Esophagus mucosa (tissue), 1 donor: ENCODE results near the gene IGSF9. TPM values are rescaled to one million over a fixed set of nuclear protein-coding genes. Genes with fewer than 3 reads are reported as not detected.

ENCODE experiments used
- ATAC-seq: fragments of 200-7000 bp; cut with Tn5 transposase; one replicate; pipeline ENCODE4 v1.9.1; 2020
- total RNA-seq: library from RNA; stranded (reverse); gene quantifications from one replicate; pipeline ENCODE4 v1.2.4, GENCODE V29; 2023
- donor health status: DM: yes; HTN: yes; CAD: no.

The IGSF9 gene, protein sequence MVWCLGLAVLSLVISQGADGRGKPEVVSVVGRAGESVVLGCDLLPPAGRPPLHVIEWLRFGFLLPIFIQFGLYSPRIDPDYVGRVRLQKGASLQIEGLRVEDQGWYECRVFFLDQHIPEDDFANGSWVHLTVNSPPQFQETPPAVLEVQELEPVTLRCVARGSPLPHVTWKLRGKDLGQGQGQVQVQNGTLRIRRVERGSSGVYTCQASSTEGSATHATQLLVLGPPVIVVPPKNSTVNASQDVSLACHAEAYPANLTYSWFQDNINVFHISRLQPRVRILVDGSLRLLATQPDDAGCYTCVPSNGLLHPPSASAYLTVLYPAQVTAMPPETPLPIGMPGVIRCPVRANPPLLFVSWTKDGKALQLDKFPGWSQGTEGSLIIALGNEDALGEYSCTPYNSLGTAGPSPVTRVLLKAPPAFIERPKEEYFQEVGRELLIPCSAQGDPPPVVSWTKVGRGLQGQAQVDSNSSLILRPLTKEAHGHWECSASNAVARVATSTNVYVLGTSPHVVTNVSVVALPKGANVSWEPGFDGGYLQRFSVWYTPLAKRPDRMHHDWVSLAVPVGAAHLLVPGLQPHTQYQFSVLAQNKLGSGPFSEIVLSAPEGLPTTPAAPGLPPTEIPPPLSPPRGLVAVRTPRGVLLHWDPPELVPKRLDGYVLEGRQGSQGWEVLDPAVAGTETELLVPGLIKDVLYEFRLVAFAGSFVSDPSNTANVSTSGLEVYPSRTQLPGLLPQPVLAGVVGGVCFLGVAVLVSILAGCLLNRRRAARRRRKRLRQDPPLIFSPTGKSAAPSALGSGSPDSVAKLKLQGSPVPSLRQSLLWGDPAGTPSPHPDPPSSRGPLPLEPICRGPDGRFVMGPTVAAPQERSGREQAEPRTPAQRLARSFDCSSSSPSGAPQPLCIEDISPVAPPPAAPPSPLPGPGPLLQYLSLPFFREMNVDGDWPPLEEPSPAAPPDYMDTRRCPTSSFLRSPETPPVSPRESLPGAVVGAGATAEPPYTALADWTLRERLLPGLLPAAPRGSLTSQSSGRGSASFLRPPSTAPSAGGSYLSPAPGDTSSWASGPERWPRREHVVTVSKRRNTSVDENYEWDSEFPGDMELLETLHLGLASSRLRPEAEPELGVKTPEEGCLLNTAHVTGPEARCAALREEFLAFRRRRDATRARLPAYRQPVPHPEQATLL
- 13.0 TPM for total RNA-seq

DNA sequence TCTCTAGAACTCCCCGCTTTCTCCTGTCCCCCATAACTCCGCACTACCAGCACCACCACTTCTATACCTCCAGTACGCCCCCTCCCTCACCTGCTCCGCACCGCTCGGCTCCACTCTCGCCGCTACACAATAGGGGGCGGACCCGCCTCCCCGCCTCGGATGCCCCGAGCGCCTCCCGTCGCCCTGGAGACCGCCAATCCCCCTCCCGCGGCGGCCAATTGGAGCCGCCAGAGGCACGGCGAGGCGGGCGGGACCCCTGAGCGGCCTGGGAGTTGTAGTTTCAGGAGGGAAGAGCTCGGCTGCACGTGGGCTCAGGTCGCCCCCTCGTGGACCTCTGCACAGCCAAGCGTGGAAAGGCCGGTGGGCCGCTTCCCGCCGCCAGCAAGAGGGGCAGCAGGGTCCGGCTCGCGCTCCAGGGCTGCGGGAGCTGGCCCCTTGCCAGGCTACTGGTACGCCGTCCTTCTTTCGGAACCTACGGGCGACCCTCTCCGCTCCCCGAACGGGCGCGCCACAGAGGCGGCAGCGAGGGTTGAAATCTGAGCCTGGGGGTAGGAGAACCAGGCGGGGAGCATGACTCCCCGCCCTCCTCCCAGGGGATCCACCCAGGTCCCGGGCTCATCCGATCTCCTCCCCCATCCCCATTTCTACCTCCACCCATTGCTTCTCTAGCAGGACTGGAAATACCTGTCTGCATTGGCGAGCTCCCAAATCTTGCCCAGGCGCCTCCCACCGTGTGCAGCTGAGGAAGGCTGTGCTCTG, at the start of gene IGSF9:
IGSF9 (minus strand) TSS at position 131 of the 759 bp plus-strand sequence. CDS start 2,159 bp downstream, outside the sequence.
- ATAC-seq: peak; percentile 95

DNA sequence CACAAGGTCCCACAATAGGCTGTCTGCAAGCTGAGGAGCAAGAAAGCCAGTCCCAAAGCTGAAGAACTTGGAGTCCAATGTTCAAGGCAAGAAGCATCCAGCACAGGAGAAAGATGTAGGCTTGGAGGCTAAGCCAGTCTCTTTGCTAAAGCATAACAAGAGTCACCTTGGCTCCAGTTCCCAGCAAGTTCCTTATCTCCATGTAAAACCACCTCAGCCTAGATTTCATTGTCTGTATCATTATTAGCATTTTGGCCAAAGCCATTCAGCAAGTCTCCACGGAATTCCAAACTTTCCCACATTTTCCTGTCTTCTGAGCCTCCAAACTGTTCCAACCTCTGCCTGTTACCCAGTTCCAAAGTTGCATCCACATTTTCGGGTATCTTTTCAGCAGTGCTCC, 49.5 kb upstream of the IGSF9 start:
- no peak for ATAC-seq

DNA sequence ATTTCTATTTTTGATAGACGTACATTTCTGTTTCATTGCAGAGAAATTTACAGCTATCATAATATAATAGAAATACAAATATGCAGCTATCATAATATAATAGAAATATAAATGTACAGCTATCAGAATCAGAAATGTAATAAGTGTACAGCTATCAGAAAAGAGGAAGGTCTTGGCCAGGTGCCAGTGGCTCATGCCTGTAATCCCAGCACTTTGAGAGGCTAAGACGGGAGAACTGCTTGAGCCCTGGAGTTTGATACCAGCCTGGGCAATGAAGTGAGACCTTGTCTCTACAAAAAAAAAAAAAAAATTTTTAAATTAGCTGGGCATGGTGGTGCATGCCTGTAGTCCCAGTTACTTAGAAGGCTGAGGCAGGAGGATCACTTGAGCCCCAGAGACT, 48.5 kb upstream of the IGSF9 start:
- no peak for ATAC-seq

DNA sequence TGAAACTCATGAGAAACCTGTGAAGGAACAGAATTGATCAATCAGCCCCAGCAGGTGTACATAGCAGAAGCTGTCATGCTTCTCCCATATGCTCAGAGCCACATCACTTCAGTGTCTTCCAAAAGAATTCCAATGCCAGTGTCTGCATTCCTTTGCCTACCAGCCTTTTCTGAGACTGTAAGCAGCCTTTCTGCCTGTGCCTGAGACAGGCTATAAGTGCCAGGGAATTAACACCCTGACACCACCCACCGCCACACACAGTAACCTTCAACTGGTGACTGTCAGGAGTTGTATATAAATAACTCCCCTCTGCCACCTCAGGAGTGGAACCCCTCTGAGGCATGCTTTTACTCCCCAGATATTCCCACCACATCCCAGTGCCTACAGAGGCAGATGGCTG, 46.7 kb upstream of the IGSF9 start:
- no peak for ATAC-seq

DNA sequence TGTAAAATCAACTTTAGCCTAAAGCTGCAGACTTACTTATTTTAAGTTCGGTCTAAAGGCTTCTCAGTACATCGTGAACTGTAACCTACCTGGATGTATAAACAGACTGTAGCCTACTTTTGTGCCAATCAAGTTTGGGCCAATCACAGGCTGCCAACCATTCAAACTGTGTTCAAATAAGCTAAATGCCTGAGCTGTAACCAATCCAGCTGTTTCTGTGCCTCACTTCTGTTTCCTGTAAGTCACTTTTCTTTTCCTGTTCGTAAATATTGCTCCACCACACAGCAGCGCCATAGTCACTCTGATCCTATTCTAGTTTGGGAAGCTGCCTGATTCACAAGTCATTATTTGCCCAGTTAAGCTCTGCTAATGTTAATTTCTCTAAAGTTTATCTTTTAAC, 46.1 kb upstream of the IGSF9 start:
- ATAC-seq: peak; percentile 94

DNA sequence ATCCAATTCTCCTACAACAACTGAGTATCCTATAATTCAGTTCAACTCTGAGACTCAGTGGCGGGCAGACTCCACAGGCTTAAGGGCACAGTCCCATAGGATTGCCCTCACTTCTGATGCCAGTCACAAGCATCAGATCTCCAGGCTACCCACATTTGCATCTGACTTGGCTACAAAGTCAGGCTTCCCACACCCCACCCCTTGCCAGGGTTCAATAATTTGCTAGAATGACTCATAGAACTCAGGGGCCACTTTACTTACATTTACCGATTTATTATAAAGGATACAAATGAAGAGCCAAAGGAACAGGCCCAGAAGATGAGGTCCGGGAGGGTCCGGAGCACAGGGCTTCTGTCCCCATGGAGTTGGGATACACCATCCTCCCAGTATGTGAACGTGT, 44.6 kb upstream of the IGSF9 start:
- no peak for ATAC-seq

DNA sequence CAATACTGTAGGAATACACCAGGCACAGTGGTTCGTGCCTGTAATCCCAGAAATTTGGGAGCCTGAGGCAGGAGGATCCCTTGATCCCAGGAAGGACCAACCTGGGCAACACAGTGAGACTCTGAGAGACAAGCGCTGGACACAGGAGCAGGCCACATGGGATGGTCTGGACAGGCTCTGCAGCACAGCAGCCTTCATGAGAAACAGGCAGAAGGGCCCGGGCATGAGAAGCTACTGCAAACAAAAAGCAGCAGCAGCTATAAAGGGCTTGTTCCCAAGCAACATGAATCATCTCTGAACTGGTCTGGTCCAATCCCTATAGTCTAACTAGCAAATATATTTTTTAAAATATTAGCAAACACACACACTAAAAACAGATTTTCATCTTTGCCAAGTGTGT, 44.2 kb upstream of the IGSF9 start:
- no peak for ATAC-seq

DNA sequence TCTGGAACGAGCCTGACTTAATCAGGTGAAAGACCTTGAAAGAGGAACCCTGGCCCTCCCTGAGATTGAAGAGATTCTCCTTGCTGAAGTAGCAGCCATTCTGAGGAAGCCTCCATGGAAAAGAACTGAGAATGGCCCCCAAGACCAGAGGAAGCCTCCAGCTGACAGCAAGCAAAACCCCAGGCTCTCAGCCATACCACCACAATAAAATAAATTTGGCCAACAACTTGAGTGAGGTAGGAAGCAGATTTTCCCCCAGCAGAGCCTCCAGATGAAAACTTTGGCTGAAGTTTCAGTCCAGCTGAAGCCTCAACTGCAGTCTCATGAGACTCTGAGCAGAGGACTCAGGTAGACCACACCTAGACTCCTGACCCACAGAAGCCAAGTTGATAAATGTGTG, 42.6 kb upstream of the IGSF9 start:
- no peak for ATAC-seq

DNA sequence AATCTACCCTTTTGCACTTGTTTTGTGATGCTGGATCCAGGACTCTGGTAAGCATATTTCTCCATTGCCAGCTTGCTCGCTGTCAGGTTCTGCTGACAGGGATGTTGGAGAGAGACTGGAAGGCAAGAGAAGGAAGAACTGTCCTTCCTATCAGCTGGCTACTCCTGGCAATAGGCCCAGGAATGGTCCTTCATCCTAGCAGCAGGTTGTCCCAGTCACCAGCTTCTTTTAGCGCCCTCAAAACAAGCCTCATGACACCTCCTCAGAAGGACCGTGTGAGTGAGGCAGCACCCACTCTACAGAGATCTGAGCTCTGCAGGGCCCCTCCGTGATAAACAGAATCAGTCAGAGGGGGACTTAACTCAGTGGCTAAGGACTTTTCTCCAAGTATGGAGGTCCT, 41.8 kb upstream of the IGSF9 start:
- no peak for ATAC-seq

DNA sequence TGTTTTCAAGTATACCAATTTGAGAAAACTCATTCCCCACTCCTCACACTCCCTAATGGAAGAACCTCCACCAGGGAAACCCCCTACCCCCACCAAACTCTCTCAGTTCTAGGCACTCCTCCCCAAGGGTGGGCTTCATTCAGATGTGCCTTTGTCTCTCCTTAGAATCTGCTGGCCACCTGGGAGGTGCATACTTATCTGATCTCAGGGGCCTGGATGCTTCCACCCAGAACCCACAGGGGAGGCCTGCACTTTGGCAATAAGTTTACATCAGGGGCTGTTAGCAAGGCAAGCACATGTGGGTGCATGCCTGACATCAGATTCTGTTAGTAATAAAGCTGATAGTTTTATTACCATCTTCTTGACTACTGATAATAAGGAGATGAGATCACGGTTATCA, 41.1 kb upstream of the IGSF9 start:
- no peak for ATAC-seq

DNA sequence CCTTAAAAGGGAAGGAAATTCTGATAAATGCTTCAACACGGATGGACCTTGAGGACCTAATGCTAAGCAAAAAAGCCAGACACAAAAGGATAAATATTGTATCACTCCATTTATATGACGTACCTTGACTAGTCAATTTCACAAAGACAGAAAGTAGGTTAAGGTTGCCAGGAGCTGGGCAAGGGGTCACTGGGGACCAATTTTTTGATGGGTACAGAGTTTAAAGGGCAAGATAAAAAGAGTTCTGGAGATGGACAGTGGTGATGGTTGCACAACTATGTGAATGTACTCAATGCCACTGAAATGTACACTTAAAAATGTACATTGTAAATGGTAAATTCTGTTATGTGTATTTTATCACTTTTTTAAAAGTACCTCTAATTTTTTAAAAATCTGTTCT, 40.7 kb upstream of the IGSF9 start:
- ATAC-seq: no peak

DNA sequence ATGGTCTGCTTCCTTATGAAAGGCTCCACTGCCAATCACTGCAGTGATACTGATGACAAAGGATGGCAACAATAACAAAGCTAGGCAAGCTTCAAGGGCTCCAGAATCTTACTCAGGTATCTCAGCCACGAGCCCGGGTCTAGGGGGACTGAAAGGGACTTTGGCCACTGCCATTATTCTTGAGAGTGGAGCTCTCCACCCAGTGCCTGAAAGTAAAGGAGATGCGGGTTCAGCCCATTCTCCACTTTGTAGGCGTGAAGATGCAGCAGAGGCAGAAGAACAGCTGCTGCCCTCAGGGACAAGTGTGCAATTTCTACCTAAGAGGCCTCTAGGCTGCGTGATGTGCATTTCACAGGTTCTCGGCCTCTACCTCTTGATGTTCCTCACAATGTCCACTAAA, 40.1 kb upstream of the IGSF9 start:
- no peak for ATAC-seq

DNA sequence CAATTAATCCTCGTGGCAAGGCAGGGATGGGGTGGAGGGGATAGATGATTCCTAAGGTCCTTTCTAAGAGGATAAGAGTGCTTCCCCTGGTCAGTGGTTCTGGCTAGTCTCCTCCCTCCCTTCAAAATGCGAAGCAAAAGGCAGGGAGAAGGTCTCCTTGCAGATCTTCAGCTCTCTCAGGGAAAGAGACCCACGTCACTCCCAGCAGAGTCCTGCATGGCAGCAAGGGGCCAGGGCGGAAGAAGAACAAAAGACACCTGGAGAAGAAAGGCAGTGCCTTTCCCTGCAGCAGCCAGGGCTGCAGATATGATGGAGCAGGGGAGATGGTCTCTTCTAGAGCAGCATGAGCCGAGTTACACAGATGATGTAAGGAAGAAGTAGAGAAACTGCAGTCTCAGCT, 38.3 kb upstream of the IGSF9 start:
- no peak for ATAC-seq

DNA sequence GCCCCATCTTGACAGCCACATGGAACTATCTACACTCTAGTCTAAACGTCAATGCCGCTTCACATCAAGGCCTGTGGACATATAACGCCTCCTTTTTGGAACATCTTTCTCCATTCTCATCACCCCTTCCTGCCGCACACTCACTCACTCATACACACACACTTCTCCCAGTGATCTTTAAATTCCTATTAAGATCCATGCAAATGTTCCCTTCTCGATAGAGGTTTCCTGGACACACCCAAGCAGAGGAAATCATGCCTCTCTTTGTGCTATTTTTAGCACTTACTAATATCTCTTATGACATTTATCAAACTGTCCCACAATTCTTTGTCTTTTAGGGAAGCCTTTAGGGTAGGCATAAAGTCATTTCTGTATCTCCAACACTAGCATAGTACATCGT, 36.9 kb upstream of the IGSF9 start:
- ATAC-seq: no peak

DNA sequence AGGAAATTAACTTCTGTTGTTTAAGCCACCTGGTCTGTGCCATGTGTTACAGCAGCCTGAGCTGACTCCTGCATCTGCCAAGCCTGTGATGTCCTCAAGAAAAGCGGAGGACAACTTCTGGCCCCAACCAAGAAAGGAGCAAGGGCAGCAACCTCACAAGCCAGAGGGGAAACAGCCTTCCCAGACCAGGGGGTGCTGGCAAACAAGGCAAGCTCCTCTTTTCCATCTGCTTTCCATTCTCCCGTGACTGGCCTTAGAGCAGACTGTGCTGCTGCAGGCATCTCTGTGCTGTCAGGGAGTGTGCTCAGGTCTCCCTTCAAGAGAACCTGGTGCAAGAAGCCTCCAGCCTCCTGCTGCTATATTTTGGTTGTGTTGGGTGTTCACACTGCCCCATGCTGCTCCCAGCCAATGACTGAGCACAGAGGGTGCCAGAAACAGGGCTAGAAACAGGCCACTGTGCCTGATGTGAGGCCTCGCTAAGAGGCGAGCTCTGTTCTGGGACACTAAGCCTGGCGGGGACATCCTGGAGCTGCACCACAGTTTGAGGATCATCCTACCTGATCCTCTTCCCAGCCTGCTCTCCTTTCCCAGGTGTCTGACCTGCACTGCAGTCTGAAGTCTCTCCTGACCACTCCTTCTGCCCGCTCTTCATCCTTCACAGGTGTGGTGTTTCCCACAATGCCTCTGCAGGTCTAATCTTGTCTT, 36.1 kb upstream of the IGSF9 start:
- ATAC-seq: no peak

DNA sequence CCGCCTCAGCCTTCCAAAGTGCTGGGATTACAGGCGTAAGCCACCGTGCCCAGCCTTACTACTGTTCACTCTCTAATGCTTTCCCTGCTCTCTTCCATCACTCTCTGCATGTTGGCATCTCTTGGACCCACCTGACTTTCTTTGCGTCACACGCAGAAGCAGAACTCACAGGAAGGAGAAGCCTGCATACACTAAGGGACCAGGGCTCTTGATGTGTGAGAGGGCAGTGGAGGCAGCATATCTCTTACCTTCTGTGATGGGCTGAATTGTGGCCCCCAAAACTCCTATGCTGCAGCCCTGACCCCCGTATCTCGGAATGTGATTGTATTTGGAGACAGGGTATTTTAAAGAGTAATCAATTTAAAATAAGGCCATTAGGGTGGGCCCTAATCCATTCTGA, 35.4 kb upstream of the IGSF9 start:
- ATAC-seq: no peak

DNA sequence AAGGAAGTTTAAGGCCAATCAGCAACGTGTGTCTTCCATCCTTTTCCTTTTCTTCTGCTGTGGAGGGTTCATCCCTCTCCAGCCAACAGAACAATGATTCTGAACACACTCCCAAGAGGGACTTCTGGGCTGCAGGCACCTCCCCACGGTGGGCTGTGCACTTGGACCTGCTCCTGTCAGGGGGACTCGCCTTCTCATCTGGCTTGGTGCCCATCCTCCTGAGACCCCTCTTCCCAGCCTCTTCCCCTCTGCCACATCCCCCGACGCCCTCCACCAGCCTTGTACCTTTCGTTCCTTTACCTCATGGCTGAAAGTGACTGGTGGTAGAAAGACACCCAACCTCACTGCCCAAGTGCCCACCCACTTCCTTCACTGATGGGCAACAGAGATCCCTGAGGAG, 34.7 kb upstream of the IGSF9 start:
- no peak for ATAC-seq

DNA sequence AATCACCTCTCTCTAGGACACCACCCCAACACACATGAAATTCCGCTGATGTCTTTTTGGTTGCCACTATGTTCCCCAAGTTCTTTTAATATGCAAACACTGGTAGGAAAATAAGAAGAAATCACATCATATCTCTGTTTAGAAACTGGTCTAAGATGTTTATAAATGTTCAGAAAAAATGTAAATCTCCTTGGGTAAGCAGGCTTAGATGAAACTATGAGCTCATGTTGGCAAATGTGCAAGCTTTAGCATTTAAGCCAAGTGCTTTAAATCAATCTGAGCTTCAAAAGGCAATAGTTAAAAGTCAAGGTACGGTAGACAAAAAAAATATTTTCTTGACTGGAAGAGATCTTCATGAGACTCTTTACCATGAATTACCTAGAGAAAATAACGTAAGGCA, 33.8 kb upstream of the IGSF9 start:
- ATAC-seq: no peak

DNA sequence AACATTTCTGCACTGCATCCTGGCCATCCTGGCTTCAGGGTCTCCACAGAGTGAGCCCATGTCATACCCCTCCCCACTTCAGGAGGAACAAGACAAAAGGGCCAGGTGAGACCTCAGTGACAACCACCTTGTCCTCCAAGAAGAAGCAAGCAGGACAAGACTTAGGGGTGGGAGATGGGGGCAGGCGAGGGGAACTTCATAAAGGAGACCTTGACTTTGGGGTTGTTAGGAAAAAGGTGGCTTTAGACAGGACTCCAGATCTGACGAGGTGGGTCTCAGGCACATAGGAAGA, 32.6 kb upstream of the IGSF9 start:
- no peak for ATAC-seq

DNA sequence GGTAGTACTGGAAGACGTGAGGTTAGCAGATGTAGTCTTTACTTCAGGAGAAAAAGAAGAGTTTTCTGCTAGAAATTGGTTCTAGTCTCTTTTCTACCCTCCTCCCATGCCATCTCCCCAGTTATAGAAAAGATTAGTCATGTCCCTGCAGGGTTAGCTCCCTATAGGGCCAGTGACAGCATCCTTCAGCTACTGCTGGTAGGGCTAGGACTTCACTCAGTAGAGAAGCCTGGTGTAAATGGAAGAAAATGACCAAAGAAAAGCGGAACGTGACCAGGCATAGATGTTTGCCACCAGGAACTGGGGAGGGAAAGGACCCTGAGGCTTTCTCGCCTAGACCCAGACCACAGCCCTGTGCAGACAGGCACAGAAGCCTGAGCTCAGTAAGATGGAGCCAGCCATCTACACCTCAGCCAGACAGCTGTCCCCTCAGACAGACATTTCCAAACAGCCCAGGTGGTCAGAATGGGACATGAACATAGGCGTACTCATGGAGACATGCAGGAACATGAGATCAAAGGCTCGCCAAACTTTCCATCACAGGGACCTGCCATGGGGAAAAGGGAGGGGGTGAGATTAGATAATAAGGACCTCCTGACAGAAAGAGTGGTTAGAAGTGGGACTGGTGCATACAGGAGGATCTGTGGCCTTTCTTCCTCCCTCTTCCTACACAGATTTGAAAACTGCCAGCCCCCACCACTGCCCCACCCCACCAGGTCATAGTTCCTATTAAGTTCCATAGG, 32.1 kb upstream of the IGSF9 start:
- no peak for ATAC-seq

DNA sequence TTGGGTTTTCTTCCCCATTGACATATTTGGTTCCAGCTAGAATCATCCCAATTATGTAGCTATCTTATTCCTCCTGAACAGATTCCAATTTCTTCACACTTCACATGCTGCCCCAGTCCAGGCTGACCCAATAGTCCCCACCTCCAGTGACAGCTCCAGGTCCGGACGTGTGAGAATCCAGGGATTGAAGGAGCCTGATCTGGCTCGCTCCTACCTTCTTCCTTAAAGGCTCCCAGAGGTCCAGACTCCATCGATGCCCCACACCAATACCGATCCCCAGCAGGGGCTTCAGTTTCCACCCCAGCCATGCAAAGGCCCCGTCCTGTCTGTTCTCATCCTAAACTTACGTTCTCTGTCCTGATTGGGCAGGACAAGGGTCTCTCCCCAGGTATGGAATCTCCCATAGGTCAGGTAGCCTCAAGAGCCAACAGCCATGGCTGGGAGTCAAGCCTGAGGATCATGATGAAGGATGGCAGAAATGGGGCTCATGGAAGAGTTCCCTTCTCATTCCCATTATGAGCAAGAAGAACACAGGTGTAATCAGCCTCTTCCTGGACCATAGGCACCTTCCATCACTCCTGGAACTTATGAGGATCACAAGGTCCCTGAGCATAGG, 29.0 kb upstream of the IGSF9 start:
- no peak for ATAC-seq
